NCI-H748 treated with DMSO at 0.1 percent for 48 hours (cell line): Measurements from ENCODE around the gene CCBE1.

Experiments used
- DNase-seq: peaks from one replicate; lab custom pipeline; 2025; lab: John Stamatoyannopoulos, UW

The CCBE1 gene

GRCh38 chr18:59492756-59493421, 204.3 kb downstream of the CCBE1 start:
- DNase-seq = no peak

DNA sequence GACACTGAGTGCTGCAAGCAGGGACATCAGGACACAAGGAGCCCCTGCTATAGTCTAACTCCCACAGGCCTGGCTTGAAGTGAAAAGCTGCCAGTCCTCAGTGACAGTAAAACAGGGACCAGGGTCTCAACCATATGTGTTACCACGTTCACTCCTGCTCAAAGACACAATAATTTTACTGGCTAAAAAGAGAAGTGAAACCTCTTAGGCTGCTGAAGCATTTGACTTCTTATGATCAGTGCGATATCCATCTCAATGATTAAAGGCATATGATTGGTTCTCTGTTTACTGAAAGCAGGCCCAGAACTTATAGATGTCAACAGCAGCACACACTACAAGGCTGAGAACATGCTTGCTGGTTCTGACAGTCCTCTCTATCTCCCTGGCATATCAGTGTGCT, 208.3 kb downstream of the CCBE1 start:
- no peak for DNase-seq

GRCh38 chr18:59485382-59485781, 211.8 kb downstream of the CCBE1 start:
- DNase-seq = no peak

GRCh38 chr18:59484561-59485328, 212.5 kb downstream of the CCBE1 start:
- no peak for DNase-seq

GRCh38 chr18:59484131-59484530, 213.1 kb downstream of the CCBE1 start:
- DNase-seq = no peak

GRCh38 chr18:59481436-59481835, 215.8 kb downstream of the CCBE1 start:
- DNase-seq = no peak

GRCh38 chr18:59479776-59480175, 217.4 kb downstream of the CCBE1 start:
- DNase-seq = peak; percentile 46

DNA sequence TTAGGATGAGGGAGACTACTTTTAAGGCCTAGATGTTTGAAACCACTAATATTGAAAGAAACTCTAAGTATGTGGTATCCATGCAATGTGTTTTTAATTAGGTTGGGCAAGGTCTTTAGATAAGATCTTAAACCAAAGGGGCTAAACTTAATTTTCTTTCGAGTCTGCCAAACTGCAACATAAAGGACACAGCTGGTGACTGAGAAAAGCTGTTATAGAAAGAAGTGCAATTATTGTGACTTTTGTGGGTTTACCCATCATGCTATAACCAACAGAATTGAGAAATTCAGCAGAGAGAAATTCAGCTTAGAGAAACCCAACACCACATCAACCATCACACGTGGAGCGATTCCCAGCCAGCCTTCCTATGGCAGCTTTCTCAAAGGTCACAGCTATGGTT, 218.6 kb downstream of the CCBE1 start:
- DNase-seq = no peak

- DNase-seq = no peak
Measured at GRCh38 chr18:59477849-59478248, 219.4 kb downstream of the CCBE1 start.

- DNase-seq = no peak
Measured at GRCh38 chr18:59470561-59471121, 226.6 kb downstream of the CCBE1 start.

GRCh38 chr18:59469463-59470180, 227.6 kb downstream of the CCBE1 start:
- no peak for DNase-seq

DNA sequence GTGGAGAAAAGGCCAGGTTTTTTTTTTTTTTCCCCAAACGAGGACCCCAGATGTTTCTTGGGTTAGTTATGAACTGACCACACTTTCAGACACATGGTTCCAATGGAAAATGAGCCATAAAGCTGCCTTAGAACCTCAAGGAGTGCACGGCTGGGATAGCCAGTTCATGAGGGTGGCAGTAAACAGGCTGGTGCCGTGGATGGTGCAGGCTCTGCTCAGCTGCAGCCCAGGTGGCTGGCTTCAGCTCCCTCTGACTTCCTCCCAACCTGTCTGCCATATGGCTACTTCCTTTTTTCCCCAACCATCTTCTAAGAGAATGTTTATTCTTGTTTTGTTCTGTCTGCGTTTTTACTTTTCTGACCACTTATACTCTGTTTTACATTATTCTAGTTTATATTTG, 228.4 kb downstream of the CCBE1 start:
- DNase-seq = no peak

GRCh38 chr18:59467497-59467896, 229.7 kb downstream of the CCBE1 start:
- DNase-seq = no peak

- no peak for DNase-seq
Measured at GRCh38 chr18:59466980-59467379, 230.2 kb downstream of the CCBE1 start.

- DNase-seq = no peak
Measured at GRCh38 chr18:59464486-59464885, 232.7 kb downstream of the CCBE1 start.

DNA sequence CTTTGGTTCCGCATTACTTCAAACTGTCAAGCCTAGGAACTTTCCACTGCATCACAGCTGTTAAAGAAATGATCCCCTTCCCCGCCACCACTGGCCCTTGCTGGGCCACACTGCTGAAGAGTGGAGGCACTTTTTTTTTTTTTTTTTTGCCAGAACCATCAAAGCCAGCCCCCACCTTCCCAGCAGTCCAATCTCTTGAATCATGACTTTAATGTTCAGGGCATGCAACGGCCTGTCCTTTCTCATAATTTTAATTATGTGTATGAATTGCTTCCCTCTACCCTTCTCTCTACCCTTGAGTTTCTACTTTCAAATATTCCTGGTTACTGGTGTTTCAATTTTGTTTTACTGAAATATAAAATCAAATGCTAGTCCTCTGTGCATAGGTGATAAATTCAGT, 236.1 kb downstream of the CCBE1 start:
- no peak for DNase-seq

DNA sequence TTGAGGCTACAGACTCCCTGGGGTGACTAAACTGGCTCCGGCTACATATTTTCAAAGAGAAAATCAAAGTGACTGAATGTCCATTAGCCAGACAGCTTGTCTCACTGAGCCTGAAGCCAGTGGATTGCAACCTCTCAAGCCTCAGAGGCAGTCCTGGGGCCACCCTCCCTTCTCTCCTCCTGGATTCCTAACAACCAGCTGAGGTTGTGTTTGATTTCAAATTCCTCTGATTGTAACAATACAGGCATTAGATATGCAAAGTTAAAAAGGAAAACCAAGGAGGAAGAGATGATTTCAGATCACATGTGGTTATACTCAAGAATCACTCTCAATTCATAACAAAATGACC, 237.2 kb downstream of the CCBE1 start:
- no peak for DNase-seq

DNA sequence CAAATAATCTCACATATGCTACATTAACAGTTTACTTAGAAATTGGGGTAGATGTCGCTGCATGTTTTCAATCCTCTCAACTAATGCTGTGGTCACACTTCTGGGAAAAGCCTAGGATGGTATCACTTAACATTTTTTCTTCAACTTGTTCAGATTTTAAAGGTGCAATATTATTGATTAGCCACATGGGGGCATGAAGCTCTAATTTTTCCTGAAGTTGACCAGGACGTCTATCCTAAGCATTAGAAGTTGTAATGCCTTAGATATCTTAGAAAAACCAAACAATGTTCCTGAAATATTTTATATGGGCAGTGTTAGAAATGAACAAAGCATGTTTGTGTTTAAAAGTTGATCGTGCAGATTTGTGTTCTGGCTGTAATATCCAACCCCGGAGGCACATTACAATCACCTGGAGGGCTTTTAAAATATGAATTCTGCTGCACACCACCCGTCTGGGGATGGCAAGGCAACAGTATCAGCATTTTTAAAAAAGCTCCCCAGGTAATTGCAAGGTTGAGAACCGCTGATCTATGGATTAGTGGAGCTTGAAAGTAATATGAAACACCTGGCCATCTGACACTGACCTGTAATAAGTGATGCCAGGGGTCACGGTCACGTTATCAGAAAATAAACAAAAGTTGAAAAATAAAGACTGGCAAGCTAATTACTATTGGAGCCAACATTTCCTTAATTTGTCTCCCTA, 237.7 kb downstream of the CCBE1 start:
- peak; percentile 90 for DNase-seq

- DNase-seq = no peak
Measured at GRCh38 chr18:59458575-59458974, 238.6 kb downstream of the CCBE1 start.

DNA sequence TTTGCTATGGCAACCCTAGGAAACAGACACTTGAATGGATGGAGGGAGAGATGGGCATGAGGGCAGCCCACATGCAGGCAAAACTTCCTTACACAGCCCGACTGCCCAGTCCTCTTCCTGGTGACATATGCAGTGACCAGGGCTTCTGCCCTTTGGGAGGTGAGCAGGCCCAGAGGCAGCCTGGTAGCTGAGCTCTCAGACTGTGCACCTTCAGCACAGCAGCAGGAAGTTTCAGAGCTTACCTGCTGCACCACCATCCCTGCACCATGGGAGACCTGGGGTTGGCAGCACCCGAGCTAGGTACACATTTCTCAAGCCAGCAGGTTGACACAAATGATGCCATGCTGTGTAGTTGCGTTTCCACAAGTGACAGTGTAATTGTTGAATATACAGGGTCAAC, 240.6 kb downstream of the CCBE1 start:
- DNase-seq = no peak

- peak; percentile 23 for DNase-seq
Measured at GRCh38 chr18:59455728-59456276, 241.4 kb downstream of the CCBE1 start.
